UCSD-AML1 (cell line): Measurements from ENCODE around the gene ACSL1.

Source experiments
- DNase-seq: peaks from one replicate; lab custom pipeline; 2025; ENCODE audit not compliant: unreplicated experiment; lab: John Stamatoyannopoulos, UW

Gene ACSL1

GRCh38 chr4:184812651-184813181 lies 13.1 kb downstream of the ACSL1 start:
- DNase-seq: no peak

- DNase-seq: no peak
These were observed 13.6 kb downstream of the ACSL1 start for GRCh38 chr4:184812199-184812542.

- no peak for DNase-seq
These were observed 14.1 kb downstream of the ACSL1 start for GRCh38 chr4:184811526-184812198.

- DNase-seq: no peak
These were observed 15.0 kb downstream of the ACSL1 start for GRCh38 chr4:184810720-184811119.

DNA sequence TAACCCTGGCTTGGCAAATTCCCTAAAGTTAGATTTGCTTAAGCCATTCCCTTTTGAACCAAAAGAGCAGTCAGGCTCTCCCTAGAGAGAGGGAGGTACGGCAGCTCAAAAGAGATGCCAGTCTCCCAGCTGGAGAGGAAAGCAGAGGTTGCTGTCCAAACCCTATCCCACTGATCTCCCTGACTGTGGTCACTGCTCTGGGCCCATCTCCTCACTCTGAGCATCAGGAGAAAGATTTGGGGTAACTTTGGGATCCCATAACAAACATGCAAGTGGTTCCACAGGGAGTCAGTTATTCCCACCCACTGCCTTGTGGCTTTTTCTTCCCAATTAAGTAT lies 17.1 kb downstream of the ACSL1 start:
- no peak for DNase-seq

- DNase-seq: no peak
These were observed 17.7 kb downstream of the ACSL1 start for GRCh38 chr4:184807797-184808712.

DNA sequence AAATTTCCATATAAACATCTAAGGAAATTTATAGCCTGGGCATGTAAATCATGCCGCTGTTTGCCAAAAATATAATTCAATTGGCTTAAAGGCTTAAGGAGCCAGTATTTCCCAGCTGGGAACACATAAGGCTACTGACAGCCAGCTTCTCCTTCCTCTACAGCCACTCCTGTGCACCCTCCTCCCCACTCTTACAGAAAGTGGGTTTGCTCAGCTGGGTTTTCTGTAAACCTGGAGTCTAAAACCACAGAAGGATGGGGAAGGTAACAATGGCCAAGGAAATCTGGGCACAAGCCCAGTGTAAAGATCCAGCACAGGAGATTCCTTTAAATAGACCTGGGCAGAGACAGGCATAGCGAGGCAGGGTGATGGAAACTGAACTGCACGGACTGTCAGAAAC lies 18.5 kb downstream of the ACSL1 start:
- DNase-seq: no peak

GRCh38 chr4:184806711-184807110 lies 19.1 kb downstream of the ACSL1 start:
- no peak for DNase-seq

DNA sequence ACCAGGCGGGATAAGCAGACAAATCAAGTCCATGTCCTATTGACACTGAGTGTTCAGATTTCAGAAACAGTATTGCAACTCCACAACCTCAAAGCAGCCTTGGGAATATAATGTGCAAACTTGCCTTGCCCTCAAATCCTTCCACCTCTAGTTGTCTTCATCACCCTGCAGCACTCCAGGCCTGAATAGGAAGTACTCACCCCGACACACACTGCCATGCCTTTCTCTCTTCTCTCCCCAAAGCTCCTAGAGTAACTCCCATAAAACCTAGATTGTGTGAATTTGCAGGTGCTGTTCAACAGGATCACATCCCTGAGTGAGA lies 19.6 kb downstream of the ACSL1 start:
- DNase-seq: no peak

GRCh38 chr4:184805462-184806228 lies 20.1 kb downstream of the ACSL1 start:
- no peak for DNase-seq

DNA sequence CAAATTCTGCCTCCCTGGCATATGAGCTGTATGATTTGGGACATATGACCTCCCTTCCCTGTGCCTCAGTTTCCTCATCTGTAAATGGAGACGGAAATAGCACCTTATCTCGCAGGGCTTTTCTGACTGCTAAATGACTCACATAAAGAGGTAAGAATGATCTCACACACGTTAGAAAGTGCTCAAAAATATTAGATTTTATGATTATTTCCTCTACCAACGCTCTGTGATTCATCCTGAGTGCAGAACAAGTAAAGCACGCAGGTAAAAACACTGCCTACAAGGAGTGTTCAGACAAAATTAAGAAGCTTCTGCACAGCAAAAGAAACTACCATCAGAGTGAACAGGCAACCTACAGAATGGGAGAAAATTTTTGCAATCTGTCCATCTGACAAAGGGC lies 21.1 kb downstream of the ACSL1 start:
- DNase-seq: no peak

GRCh38 chr4:184803874-184804273 lies 21.9 kb downstream of the ACSL1 start:
- no peak for DNase-seq

GRCh38 chr4:184803133-184803532 lies 22.6 kb downstream of the ACSL1 start:
- DNase-seq: no peak

- DNase-seq: no peak
These were observed 23.1 kb downstream of the ACSL1 start for GRCh38 chr4:184802697-184803015.

DNA sequence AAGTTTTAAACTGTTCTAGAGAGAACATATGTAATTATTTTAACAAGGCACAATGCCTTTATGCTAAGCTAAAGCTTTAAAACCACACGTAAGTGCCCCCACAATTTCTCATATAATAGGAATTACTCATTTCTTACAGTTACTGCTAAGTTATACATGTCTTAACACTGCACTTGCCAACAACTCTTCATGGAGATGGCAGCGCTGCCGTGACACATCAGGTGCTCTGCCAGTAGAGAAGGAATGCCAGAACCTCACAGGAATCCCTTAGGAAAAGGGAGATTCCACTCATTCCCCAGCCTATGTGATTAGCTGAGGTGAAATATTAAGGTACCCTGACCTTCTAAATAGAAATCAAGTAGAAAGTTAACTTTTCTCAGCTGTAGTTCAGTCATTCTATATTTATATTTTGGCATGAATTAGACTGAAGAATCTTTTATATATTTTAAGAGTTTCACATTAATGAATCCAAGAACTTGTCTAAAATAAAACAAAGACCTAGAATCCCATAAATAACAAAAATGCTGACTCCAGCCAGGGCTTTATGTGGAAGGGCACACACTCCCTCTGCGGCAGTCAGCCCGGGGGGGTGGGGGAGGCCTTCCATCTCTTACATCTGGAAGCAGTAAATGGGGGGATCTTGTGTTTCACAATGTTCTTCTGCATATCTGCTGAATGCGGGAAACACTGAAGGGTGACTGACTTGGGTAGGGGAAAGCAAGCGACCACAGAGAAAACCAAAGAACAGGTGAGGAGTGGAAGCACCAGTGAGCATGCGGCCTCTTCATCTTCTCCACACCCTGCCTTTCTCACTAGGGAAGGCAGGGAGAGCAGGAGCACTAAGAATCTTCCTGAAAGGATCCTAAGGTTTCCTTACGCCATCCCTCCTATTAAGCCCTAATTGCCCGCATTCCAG lies 23.7 kb downstream of the ACSL1 start:
- DNase-seq: no peak

- no peak for DNase-seq
These were observed 27.3 kb downstream of the ACSL1 start for GRCh38 chr4:184798504-184798903.

GRCh38 chr4:184796906-184797305 lies 28.9 kb downstream of the ACSL1 start:
- DNase-seq: no peak

- DNase-seq: no peak
These were observed 30.4 kb downstream of the ACSL1 start for GRCh38 chr4:184795214-184795844.

- DNase-seq: no peak
These were observed 31.3 kb downstream of the ACSL1 start for GRCh38 chr4:184794470-184794869.

DNA sequence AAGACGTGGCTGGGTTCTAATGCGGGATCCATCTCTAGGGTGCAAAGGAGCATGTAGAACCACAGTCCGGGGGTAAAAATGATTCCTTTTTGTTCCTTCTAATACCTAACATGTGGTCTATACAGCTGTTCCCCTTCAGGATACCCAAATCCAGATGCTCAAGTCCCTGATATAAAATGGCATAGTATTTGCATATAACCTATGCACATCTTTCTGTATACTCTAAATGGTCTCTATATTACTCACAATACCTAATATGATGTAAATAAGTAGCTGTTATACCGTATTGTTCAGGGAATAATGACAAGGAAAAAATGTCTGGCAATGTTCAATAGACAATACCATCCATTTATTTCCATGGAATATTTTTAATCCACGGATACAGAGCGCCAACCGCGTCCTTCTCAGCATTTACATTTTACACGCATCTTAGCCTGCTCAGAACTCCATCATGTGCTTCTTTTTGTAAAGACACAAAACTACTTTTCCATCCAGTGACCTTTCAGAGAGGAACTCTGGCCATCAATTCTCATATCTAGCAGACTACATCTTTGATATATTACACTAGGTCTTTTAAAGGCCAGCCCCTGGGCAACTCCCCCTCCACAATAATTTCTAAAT lies 31.9 kb downstream of the ACSL1 start:
- DNase-seq: no peak
